ENCODE data around the gene CAPN7.
"Not testable (repeated sequence)": the region's sequence is repeated elsewhere in the genome, so short reads cannot be mapped to it uniquely, and the experiment has no call there.

The CAPN7 gene

DNA sequence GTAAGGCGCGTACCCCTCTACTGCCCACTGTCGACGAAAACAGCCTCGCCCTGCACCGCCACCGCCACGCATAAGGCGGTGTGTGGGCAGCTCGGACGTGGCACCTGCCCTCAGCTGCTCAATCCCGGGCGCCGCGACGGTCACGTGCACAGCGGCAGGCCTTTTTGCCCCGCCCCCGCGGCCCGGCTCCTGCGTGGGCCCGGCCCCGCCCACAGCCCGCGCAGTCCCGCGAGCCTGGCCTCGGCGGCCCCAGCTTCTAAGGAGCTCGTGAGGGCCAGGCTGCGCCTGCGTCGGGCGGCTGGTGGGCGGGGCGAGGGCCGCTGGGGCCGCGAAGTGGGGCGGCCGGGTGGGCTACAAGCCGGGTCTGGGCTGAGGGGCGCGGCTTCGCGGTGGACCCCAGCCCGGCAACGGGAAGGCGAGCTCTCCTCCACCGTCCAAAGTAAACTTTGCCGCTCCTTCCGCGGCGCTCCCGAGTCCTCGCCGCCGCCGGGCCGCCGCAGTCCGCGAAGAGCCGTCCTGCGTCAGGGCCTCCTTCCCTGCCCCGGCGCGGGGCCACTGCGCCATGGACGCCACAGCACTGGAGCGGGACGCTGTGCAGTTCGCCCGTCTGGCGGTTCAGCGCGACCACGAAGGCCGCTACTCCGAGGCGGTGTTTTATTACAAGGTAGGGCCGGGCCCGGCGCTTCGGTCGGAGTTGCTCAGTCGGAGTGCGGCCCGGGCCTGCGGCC lies at the start of gene CAPN7:
Gene CAPN7 (plus strand): TSS at position 313 of the 728 bp plus-strand sequence. CDS start 250 bp downstream, at position 563.
- no peak for DNase-seq

DNA sequence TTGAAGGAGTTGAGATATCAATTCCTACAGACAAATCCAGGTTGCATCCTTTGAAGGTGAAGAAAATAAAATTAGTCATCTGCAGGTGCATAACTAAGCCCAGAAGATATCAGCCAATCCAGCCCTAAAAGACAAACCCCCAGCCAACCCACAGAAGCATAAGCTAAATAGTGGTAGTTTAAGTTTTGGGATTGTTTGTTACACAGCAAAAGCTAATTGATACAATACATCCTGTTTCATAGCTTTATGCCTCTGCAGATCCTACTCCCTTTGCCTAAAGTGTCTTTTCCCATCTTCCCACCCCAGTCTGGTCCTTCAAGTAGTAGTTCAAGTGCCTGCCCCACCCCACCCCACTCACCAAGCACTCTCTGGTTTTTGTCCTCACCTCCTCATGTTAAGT lies 48.6 kb upstream of the CAPN7 start:
- DNase-seq = no peak

DNA sequence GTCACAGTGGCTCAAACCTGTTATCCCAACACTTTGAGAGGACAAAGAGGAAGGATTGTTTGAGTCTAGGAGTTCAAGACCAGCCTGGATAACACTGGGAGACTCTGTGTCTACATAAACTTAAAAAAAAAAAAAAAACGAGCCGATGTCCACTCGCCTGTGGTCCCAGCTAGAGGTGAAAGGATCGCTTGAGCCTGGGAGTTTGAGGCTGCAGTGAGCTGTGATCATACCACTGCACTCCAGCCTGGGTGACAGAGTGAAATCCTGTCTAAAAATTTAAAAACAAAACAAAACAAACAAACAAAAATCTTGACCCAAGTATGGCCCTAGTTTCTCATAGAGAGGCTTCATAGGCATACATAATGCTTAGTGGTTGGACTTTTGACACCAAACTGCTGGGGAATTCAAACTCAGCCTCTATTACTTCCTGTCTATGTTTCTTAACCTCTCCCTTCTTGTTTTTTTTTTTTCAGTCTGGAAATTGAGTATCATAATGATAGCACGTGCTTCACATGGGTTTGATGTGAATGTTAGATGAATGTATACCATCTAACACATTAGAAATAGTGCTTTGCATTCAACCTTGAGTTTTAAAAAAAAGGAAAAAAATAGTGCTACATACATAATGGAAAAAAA lies 46.4 kb upstream of the CAPN7 start:
- DNase-seq = no peak

DNA sequence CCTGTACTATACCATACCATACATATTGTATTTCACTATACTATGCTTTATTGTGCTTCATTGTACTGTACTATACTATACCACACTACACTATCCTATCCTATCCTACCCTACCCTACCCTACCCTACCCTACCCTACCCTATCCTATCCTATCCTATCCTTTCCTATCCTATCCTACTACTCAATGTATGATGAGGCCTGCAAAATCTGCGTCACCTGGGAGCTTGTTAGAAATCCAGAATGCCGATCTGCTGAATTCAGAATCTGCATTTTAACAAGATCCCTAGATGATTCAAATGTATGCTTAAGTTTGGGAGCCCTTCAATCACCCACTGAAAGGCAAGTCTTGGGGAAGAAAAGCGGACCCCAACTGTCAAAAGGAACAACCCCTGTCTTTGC lies 45.4 kb upstream of the CAPN7 start:
- DNase-seq = no peak

DNA sequence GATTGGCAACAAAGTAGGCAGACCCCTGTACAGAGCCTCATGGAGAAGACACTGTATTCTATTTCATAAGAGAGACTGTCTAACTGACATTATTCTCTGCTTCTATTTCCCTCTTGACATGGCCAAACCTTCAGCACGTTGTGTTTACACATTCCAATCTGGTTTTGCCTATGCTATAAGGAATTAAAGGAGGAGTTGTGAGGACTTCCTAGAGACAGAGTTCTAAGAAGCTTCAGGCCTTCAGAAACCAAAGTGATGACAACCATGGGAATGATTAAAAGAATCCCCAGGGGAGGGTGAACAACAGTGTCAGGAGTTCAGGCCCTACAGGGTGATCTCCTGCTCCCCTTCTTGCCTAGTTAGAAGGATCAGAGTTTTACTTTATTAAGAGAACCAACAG lies 44.9 kb upstream of the CAPN7 start:
- DNase-seq = no peak

DNA sequence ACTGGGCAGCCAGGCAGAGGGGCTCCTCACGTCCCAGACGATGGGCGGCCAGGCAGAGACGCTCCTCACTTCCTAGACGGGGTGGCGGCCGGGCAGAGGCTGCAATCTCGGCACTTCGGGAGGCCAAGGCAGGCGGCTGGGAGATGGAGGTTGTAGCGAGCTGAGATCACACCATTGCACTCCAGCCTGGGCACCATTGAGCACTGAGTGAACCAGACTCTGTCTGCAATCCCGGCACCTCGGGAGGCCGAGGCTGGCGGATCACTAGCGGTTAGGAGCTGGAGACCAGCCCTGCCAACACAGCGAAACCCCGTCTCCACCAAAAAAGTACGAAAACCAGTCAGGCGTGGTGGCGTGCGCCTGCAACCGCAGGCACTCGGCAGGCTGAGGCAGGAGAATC lies 42.4 kb upstream of the CAPN7 start:
- DNase-seq = not testable (repeated sequence)

DNA sequence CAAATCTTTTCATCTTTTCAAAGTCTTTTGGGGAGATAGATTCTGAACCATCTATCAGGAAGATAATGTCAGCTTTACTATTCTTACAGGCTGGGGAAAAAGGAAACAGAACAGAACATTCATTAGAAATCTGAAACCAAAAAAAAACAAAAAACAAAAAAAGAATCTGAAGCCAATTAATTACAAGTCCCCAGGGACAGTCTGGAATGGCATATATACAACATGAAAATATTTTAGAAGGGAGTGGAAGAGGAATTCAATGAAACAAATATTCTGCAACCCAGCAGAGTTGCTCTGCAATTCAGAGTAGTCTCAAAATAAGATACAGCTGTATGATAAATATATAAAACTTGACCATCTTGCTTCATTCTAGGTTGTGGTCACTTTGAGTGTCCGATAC lies 41.7 kb upstream of the CAPN7 start:
- no peak for DNase-seq

DNA sequence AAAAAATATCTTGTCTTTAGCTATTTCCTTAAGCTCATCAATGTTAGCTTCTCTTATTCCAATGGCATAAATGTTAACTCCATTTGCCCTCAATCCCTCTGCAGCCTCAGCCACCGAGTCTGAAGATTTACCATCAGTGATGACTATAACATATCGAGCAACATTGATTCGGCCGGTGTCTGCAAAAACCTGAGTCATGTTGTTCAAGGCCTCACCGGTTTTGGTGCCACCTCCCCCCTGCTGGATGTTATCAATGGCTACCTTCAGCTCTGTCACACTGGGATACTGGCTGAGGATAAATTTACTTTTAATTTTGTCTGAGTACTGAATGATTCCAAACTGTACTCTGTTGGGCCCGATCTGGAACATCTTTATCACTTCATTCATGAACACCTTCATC lies 41.0 kb upstream of the CAPN7 start:
- no peak for DNase-seq

DNA sequence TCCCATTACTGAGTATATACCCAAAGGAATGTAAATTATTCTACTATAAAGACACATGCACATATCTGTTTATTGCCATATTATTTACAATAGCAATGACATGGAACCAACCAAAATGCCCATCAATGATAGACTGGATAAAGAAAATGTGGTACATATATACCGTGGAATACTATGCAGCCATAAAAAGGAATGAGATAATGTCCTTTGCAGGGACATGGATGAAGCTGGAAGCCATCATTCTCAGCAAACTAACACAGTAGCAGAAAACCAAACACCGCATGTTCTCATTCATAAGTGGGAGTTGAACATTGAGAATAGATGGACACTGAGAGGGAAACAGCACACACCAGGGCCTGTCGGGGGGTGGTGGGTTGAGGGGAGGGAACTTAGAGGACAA lies 39.7 kb upstream of the CAPN7 start:
- not testable (repeated sequence) for DNase-seq

DNA sequence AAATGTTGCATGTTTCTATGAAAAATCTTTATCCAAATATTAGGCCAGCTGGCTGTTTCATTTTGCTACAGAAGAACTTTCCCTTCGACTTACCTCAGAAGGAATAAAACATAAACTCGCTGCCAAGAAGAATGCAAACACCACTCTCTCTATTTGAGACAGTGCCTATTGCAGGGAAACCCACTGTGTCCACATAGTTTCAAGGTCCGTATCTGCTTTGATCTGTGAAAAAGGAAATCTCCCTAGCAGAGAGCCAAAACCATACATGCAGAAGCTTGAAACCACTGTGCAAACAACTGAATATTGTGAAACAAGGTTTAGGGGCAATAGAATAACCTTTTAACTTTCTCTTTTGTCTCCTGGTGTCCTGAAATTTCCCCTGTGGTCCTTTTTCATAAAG lies 35.0 kb upstream of the CAPN7 start:
- no peak for DNase-seq

DNA sequence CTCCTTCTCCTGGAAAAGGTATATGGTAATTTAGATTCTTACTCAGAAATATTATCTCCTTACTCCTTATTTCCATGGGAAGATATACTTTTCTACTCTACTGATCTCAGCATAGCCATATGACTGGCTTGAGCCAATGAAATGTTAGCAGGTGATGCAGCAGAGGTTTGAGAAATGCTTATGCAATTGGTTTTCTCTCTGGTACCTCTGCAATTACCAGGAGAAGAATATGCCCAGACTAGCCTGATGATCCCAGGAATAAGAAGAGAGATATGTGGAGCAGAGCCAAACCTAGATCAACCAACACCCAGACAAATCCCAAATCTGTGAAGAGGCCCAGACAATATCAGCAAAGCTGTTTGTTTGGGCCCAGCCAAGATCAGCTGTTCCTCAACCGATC lies 33.2 kb upstream of the CAPN7 start:
- no peak for DNase-seq

DNA sequence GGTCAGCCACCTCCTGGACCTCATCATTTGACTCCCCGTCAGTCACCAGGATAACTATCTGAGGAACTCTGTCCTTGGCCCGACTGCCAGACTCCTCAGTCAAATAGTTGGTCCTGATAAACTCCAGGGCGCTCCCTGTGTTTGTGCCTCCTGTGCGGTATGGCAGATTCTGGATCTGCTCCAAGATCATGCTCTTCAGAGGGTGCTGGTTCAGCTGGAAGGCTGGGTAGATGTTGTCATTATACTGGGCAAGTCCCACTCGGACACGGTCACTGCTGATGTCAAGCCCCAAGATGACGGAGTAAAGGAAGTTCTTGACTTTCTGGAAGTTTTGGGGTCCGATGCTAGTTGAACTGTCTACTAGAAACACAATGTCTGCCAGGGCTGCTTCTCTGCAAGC lies 31.1 kb upstream of the CAPN7 start:
- DNase-seq = no peak

DNA sequence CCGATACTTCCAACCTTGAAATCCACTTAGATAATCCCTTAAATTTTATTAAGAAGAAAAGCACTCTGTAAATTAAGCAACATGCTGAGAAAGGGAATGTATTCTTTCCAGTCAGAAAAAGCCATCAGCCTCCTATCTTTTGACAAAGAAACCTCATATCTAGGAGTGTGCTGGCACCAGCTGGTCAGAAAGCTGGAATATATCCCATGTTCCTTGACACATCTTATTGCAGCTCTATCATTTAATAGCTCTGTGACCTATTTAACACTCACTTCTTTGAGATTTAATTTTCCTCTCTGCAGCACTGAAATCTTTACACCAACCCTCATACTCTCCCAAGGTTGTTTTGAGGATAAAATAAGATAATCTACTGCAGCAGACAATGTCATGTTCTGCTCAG lies 30.4 kb upstream of the CAPN7 start:
- DNase-seq = no peak

DNA sequence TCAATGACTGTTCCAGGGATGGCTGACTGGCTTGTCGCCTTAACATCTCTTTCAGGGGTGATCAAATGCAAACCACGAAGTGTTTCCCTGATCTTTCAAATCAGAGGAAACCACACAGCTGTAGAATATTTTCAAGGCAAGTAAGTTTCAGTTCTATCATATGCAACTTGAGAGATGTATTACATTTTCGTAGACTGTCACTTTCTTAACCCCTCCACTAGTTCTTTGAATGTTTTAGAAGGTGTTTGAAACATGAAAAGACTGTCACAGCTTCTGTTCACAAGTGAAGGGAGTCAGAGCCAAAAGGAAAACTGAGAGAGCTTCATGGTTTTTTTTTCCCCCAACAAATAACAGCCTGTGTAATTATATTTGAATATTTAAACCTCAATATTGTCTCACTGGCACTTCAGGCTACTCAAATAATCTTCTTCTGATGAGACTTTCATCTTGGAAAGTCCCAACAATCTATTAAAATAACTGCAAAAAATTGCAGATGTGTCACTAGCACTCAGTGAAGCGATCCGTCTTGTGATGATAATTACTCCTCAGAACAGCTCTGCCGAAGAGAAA lies 25.9 kb upstream of the CAPN7 start:
- no peak for DNase-seq

DNA sequence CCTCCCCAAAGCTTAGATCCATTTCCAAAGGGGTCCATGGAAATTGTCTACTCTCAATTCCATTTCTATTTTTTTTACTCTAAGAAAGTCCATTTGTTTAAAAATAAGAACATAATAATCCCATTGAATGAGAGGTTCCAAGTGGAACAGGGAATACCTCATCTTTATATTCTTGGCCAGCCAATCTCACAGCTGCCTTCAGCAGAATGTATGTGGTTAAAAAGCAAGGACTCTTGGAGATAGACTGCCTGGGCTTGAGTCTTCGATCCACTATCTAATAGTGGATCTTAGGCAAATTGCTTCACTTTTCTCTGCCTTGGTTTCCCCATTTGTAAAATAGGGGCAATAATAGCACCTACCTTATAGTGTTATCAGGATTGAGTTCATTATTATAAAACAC lies 24.5 kb upstream of the CAPN7 start:
- no peak for DNase-seq

DNA sequence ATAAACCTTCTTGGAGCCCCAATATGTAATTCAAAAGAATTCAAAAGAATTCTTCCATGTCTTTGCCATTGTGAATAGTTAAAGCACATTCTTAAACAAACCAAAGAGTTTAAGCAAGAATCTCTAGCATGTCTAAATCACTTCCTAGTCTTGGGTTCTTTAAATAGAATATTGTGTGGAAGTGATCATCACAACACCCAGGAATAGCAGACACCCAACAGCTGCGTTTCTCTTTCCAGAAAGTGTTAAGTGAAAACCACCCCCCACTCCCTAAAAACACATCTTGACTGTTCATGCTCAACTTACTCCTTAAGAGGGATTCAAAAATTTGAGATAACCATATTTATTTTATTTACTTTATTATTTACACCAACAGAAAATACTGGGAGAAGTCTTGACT lies 24.1 kb upstream of the CAPN7 start:
- no peak for DNase-seq

DNA sequence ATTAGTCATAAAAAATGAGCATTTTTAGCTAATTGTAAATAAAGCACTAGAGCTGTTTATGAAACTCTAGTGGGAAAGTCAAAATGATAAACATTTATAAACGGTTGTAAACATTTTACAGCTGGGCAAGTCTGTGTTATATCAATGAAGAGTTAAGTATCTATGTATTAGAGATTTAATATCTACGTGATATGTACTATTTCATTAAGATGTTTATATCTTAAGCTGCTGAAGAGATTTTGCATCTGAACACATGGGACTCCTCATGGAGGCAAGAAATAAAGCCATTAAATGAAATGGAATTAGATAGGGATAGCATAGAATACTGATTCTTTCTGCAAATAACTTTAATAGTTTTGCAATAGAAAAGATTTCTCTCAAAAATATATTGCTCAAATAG lies 23.0 kb upstream of the CAPN7 start:
- no peak for DNase-seq

DNA sequence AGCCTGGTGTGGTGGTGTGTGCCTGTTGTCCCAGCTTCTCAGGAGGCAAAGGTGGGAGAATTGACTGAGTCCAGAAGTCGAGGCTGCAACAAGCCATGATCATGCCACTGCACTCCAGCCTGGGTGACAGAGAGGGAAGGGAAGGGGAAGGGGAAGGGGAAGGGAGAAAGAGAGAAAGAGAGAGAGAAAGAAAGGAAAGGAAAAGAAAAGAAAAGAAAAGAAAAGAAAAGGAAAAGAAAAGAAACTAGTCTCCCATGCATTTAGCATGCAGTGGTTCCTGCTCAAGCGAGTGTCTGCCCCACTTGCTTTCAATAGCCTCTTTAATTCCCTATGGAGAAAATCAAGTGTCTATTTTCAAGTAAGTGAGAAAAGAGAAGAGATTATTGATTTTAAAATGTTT lies 20.6 kb upstream of the CAPN7 start:
- no peak for DNase-seq

DNA sequence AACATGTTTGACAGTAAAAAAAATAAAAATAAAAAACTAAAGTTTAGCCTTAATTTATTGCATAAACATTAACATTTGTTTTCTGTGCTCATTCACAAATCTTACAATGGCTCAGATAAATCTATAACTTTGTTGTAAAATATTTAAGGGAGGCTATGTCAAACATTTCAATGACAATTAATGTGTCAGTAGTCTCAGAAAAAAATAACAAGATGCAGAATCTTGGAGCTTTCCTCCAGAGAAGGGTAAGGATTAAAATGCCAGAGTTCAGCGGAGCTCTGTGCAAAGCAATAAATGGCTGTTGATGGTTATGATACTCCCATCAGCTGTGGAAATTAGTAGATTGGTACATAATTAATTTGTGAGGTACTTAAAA lies 20.0 kb upstream of the CAPN7 start:
- no peak for DNase-seq

DNA sequence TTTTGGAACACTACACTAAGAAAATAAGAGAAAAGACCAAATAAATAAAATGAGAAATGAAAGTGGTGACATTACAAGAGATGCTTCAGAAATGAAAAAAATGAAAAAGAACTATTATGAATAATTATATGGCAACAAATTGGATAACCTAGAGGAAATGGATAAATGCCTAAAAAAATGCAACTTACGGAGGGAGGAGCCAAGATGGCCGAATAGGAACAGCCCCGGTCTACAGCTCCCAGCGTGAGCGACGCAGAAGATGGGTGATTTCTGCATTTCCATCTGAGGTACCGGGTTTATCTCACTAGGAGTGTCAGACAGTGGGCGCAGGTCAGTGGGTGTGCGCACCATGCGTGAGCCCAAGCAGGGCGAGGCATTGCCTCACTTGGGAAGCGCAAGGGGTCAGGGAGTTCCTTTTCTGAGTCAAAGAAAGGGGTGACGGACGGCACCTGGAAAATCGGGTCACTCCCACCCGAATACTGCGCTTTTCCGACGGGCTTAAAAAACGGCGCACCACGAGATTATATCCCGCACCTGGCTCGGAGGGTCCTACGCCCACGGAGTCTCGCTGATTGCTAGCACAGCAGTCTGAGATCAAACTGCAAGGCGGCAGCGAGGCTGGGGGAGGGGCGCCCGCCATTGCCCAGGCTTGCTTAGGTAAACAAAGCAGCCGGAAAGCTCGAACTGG lies 19.4 kb upstream of the CAPN7 start:
- DNase-seq = not testable (repeated sequence)

DNA sequence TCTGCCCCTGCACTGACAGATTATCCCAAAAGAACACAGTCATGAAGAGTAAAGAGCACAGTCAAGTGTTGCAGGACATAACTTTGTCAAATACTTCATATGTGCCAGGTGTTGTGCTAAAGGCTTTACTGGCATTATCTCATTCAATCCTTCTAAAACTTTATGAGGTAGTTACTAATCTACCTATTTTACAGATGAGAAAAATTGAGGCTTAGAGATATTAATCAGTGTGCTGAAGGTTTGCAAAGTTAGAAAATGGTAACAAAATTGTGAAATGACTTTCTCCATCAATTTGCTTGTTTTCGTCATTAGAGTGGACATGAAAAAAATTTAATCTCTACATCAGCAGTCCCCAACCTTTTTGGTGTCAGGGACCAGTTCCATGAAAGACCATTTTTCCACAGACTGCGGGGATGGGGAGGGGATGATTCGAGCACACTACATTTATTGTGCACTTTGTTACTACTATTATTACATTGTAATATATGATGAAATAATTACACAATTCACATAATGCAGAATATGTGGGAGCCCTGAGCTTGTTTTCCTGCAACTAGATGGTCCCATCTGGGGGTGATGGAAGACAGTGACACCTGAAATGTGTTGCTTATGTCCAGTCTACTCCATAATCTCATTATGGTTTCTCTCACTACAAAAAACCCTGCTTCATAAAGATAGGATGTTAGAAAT lies 8.6 kb upstream of the CAPN7 start:
- no peak for DNase-seq

DNA sequence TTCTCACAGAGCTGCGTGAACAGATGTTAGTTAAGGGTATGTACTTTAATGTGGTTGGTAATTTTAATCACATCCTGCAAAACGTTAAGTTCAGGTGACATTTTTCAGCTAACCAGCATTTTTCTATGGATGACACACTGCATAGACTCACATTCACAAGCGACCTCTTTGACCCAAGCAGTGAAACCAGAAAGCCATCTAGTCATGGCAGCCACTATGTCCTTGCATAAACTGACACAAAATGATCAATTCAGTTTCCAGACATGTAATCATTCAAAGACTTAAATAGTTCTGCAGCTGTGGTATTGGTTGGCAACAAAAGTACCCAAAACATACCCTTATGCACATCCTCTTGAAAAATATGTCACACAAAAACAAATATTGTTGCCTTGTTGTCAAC lies 7.4 kb upstream of the CAPN7 start:
- DNase-seq = no peak

Measured in nucleus accumbens (tissue), 56 donors.